ENCODE data around the gene FAM3C.
"Not testable (repeated sequence)": the region's sequence is repeated elsewhere in the genome, so short reads cannot be mapped to it uniquely, and the experiment has no call there.

Gene FAM3C

DNA sequence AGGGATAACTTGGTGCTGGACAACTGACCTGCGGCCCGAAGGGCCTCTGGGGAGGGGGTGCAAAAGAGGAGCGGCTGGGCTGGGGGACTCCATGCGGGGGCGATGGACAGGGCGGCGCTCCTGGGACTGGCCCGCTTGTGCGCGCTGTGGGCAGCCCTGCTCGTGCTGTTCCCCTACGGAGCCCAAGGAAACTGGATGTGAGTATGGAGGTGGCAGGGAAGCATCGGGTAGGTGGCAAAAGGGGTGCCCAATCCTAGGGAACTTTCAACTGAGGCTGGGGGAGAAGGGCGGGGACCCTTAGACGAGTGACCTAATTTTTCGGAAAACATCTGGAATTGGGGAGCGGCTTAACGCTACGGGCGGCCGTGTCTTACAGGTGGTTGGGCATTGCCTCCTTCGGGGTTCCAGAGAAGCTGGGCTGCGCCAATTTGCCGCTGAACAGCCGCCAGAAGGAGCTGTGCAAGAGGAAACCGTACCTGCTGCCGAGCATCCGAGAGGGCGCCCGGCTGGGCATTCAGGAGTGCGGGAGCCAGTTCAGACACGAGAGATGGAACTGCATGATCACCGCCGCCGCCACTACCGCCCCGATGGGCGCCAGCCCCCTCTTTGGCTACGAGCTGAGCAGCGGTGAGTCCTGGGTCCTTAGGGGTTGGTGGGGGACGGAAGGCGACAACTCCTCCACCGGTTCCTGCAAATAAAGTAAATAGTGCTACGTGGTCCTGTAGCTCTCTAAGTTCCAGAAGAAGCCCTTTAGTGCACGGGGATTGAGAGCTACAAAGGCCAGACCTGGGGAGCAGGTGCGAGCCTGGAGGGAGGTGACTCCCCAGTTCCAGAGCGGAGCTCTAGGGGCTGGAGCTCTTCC is 66.7 kb downstream of the FAM3C start:
- DNase-seq: no peak

GRCh38 chr7:121328508-121329190 is 67.5 kb downstream of the FAM3C start, which contains the start of gene WNT16:
Gene WNT16 (plus strand): TSS chr7:121329000. CDS start chr7:121329293, 293 bp downstream.
- no peak for DNase-seq

- DNase-seq: no peak
These were observed 68.4 kb downstream of the FAM3C start for GRCh38 chr7:121327671-121328070.

DNA sequence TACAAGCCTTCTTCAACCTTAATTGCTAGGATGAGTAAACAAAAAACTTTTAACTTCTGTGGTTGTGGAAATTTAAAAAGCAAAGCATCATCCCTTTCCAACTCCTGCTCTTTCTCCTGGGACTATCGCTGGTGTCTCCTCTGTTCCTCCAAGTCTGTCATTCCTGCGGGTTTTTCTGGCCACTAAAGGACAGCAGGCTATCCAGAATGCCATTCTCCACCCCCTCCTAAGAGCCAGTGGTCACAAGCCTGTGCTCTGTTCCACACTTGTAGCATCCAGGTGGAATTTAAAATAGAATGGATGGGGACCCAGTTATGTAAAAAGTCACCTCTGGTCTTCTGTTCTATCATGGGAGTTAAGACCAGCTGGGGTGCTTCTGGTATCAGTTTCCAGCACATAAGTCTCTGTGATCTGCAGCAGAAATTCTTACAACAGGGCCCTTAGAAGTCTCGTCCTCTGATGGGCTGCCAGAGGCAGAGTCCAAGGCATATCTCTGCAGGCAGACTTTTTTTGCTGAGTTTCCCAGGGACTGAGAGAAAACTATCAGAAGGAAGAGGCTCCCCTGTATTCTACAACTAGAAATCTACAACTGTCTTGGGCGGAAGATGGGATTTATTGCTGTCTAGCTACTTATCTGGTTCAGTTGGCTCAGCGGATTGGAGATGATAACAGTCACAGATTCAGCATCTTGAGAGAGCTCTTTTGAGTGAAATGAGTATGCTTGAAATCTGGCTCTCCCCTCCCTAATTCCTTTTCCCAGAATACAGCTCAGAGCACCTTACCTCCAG is 72.4 kb downstream of the FAM3C start:
- DNase-seq: no peak

- no peak for DNase-seq
These were observed 73.6 kb downstream of the FAM3C start for GRCh38 chr7:121322460-121322859.

- not testable (repeated sequence) for DNase-seq
These were observed 80.9 kb downstream of the FAM3C start for GRCh38 chr7:121315170-121315569.

DNA sequence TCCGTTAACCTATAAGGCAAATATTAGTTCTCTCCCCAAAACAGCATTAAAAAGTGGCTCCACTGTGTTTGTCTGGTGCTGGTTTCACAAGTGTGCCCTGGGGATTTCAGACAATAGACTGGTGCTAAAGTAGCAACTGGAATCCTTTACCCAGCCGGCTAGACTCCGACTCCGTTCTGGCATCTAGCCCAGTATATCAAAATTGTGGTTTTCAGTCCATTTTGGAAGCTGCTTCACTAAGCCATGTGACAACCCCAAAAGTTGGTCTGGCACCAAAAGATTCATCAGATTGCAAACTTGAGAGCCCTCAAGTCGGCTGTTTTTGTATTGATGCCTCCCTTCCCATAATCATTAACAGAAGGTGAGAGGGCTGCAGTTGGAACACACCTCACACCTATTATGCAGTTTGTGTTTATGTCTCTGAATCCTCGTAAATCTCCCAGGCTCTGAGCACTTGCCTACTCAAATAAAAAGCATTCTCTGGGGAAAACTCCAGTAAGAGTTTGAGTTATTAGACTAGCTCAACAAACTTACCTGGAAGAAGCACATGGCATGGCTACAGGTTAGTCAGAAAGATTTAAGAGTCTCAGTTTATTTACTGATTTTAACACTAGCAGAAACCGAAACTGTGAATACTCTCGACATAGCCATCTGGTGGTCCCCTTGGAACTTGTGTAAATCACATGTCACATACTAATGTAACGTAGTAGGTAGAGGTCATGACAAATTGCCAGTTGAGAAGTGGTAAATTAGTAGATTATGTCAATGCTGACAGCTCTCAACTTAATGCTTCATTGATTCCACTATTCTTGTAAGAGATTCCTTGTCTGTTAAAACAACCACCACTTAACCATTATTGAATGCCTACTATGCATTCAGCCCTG is 82.1 kb downstream of the FAM3C start:
- DNase-seq: no peak

DNA sequence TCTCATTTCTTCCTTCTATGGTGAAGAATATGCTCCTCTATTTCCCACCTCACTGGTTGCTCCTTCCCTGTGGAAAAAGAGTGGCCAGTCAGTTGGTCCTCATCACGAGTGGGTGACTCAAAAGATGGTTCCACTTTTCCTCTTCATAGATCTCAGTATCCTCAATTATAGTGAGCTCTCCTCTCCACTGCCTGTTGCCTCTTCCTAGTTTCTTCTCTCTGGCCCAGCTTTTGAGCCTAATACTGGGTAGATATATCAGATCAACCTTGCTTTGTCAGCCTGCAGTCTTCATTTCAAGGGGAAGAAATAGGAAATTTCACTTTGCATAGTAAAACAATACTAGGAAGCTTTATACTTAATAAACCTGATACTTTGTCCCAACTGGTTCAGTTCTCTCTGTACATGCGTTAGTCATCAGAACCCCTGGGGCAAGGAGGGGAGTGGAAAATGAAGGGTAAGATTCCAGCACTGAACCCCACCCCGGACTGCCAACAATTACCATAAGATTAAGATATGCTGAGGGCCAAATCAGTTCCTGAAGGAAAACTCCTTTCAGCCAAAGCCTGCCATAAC is 82.8 kb downstream of the FAM3C start:
- DNase-seq: no peak

DNA sequence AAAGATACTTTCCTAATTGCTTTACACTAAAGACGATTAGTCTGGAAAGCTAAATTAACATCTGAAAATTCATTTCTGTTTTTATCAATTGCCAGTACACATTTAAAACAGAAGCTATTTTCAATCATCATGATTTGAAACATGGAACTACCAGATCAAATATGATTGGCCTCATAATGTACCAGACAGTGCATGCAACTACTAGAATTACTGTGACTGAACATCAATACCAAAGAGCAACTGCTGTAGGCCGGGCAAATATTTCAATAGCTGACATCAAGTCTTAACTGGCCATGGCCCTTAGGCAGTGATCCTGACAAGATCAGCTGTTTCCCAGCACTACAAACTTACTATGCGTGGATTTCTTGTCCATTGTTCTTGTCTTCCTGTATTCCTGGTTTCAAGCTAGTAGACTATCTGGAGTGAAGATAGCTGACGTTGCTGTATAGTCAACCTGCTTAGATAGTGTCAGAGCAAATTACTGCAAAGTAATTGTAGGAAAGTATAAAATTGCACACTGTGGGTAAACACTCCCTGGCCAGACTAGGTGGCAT is 89.0 kb downstream of the FAM3C start:
- DNase-seq: no peak

GRCh38 chr7:121306565-121306964 is 89.5 kb downstream of the FAM3C start:
- no peak for DNase-seq

- no peak for DNase-seq
These were observed 91.0 kb downstream of the FAM3C start for GRCh38 chr7:121305109-121305508.

- DNase-seq: no peak
These were observed 91.9 kb downstream of the FAM3C start for GRCh38 chr7:121304102-121304658.

DNA sequence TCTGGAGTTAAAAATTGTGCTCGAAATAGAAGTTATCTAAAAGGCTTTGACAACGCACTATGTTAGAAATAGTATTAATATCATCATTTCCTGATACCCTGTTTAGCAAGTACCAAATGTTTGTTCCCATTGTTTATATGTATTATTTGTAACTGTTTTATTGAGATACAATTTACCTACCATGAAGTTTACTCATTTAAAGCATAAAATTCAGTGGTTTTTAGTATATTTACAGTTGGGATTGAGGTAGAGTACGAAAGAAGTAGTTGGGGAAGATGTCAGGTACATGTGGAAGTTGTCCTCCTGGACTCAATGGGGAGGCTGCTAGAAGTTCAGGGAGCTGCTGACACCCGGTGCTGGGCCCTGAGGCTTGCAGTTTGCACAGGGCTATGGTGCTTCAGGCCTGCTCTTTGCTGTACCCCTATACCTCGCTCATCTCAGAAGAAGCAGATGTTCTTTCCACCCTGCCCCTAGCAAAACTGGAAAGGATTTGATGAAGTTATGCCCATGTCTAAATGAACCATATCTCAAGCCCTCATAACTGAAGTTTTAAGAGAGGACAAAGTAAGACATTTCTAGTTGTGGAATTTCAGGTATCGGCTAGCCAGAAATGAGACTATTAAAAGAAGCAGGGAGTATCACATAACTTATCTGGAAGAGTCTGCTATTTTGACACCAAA is 92.5 kb downstream of the FAM3C start:
- no peak for DNase-seq

DNA sequence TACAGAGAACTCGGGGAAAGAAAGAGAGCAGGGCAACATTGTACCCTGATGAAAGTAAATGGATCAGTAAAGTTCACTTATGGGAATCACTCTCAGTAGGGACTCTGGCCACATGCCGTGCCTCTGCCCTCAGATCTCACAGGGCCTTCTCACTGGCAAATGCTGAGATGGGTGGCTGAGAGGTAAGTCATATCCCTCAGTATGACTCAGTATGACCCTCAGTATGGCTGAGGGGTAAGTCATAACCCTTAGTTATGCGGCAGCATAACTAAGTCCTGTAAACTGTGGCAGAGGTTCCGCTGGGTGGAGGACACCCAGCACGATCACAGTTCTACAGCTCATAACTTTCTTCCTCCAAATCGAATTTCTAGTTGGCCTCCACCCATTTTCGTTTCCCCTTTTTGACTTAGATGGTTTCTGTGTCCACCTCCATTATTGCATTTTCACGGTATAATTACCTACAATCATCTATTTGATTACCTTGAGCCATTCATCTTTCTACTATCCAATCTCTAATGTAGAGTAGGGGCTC is 93.8 kb downstream of the FAM3C start:
- DNase-seq: no peak

DNA sequence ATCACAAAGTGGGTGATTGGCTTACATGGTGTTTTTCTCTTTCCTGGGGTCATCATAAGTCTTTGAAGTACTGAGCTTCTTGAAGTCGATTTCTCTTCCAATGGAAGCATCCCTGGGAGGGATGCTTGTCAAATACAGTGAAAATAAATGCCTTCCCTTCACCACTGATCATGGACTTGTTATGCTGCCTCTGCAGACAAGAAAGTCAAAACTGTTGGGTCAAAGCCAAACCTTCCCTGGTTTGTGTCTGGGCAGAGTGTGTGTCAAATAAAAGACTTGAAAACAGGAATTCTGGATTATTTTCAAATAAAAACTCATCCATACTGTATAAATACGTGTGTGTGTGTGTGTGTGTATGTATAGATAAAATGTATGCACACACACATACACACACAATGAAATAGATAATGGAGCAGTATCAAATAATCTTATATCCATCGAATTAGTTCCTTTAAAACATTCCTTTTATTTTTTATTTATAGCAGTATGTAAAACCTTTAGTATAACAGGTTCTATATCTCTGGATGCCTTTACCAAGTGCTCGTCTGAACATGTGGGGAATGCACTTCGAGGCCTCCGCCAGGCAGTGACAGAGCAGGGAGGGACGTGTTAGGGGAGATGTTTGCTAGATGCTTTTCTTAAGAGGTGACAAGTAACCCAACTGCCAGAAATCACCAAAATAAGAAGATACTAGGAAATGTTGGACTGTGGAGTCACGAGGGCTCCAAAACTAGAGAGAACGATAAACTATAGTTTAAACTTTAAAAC is 94.5 kb downstream of the FAM3C start:
- no peak for DNase-seq

DNA sequence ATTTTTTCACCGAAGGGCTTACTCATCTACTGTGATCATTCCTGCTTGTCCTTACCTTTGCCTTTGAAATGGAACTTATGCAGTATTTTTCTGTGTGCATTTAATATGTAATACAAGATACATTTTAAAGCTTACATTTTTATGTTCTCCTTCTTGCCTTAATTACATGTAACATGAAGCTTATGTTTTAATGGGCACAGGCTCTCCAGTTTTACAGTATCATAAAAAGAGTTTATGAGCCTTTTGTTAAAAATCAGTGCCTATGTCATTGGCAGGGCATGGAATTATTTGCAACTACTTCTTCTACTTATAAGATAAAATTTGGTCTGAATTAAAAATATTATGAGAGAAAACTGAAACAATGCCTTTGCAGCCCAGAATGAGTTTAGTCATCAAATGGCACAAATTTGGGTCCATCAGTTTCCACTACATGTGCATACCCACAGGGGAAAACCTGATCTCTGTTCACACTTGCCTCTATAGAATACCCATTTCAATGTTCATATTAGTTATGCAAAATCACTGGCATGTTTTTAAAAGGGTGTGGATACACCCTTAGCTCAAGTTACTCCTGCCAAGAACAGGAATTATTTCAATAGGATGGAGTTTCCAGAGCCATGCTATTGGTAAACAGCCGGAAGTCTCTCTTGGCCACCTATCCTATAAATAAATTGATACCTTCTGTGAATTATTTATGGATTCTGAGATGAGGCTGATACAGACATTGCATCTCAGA is 95.3 kb downstream of the FAM3C start:
- DNase-seq: no peak
